Stromal cell of bone marrow (primary cell): ENCODE results near the gene DAD1.
A peak's percentile ranks its signal among the peaks of the same experiment; 100 is the strongest.
"Not testable (repeated sequence)": the region's sequence is repeated elsewhere in the genome, so short reads cannot be mapped to it uniquely, and the experiment has no call there.

Experiments
- DNase-seq: peaks from one replicate; pipeline ENCODE4 v3.0.0-alpha.2; 2012; ENCODE audit warnings: low read depth

Gene DAD1

GRCh38 chr14:22567437-22567836 lies 21.6 kb downstream of the DAD1 start:
- DNase-seq, result no peak

- no peak for DNase-seq
Observed at GRCh38 chr14:22566845-22567244, 22.2 kb downstream of the DAD1 start.

DNA sequence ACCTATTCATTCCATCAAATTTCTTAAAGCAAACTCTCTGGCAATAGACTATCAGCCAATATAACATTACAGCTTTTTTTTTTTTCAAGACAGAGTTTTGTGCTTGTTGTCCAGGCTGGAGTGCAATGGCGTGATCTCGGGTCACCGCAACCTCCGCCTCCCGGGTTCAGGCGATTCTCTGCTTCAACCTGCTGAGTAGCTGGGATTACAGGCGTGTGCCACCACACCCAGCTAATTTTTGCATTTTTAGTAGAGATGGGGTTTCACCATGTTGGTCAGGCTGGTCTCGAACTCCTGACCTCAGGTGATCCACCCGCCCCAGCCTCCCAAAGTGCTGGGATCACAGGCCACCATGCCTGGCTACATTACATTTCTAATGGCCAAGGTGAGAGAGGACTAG lies 22.8 kb downstream of the DAD1 start:
- not testable (repeated sequence) for DNase-seq

GRCh38 chr14:22565391-22565945 lies 23.6 kb downstream of the DAD1 start:
- no peak for DNase-seq

DNA sequence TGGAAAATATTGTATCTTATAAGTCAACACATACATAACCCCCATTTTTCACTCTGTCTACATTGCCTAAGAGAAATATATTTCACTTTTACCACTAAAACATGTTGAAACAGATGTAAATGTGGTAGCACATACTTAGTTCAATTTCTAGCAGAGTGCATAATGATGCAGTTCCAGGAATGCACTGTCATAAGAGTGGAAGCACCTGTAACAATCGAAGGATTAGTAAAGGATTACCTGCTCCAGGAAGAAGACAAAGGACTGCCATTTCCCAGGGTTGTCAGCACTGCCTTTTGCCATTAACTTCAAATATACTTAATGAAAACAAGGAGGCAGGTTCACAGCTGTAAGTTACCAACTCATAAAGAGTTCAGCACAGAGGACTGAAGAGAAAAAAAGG lies 24.6 kb downstream of the DAD1 start:
- no peak for DNase-seq

DNA sequence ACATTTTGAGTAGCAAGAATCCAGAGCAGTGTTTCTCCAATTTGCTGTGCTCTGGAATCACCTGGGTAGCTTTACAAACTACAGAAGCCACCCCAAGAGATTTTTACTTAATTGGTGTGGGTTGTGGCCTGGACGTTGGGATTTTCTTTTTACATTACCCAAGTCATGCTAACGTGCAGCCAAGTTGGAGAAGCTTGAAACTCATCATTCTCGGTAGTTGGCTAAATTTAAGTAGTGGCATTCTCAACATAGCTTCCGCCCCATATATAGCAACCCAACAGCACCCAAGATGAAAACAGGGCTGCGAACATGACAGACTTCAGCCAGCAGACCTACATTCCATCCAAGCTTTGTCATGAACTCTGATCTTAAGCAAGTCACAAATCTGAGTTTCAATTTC lies 25.0 kb downstream of the DAD1 start:
- DNase-seq, result no peak

DNA sequence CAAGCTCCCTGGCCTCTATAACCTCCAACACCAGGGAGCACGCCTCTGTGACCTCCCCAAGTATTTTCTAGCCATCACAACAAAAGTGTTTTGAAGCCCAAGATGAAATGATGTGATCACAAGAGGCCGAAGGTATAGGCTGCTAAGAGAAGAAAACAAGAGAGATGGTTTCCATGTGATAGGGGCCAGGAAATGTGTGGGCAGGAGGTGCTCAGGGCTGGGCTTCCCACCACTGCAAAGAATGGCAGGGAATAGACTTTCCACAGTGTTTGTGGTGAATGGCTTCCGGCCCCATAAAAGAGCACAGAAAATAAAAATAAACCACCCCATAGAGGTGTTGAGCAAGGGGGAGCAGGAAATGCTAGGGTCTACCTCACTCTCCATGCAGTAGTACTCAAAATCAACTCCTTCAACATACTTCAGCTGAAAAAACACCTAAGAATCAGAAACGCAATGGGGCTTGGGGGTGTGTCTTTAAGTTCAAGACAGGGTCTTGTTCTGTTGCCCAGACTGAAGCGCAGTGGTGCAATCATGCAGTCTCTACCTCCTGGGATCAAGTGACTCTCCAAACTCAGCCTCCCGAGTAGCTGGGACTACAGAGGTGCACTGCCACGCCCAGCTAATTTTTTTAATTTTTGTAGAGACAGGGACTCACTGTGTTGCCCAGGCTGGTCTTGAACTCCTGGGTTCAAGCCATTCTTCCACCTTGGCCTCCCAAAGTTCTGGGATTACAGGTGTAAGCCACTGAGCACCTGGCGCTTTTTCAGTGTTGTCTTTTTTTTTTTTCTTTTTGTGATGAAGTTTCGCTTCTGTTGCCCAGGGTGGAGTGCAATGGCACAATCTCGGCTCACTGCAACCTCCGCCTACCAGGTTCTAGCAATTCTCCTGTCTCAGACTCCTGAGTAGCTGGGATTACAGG lies 27.1 kb downstream of the DAD1 start:
- DNase-seq, result no peak

- DNase-seq, result no peak
Observed at GRCh38 chr14:22561366-22561660, 27.7 kb downstream of the DAD1 start.

GRCh38 chr14:22560662-22561365 lies 28.2 kb downstream of the DAD1 start:
- DNase-seq, result no peak

DNA sequence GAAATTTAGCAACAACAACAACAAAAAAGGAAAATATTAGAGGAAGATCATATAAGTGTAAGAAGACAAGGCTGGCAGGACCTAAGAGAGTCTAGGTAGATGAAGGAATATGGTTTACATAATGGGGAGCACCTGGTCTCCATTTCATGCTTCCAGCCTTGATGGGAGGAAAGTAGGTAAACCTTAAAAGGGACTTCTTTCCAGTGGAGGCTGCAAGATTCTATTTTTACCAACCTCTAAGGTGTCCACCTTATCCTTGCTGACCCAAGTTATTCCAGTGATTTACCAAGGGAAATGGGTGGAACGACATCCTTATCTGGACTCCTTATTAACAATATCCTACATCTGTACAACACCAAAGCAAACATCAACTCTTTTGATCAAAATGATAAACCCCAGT lies 30.0 kb downstream of the DAD1 start:
- no peak for DNase-seq

DNA sequence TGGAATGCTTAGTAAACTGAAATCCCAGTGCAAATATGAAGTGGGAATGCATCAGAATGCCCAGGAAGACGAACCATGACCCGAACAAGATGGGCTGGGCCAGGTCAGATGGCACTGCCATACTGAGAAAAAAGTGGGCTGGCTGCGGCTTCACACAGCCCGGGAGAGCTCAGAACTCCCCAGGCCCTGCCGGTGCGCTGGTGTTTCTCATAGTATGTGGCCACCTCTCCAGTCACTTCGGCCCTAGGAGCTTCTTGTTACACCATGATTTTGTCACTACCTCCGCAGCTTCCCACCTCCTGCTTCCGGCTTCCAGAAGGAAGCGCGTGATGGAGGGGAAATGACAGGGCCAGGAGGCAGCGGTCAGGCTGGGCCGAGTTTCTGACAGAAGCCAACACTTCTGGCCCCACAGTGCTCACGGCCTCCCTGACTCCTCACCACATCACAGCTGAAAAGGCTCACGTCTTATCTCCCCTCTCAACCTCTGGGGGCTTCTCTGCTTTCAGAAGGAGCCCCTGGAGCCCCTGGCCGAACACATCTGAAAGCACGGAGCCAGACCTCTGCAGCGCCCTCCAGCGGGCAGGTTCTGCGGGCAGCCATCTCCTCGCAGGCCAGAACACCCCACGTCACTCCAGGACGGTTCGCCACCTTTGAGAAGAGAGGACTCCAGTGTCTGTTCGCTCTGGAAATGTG lies 30.7 kb downstream of the DAD1 start:
- no peak for DNase-seq

GRCh38 chr14:22557846-22558220 lies 31.2 kb downstream of the DAD1 start:
- no peak for DNase-seq

- DNase-seq, result peak; percentile 50
Observed at GRCh38 chr14:22556990-22557623, 31.9 kb downstream of the DAD1 start.

GRCh38 chr14:22556021-22556989 lies 32.7 kb downstream of the DAD1 start:
- DNase-seq, result no peak

- no peak for DNase-seq
Observed at GRCh38 chr14:22555384-22556011, 33.5 kb downstream of the DAD1 start.

DNA sequence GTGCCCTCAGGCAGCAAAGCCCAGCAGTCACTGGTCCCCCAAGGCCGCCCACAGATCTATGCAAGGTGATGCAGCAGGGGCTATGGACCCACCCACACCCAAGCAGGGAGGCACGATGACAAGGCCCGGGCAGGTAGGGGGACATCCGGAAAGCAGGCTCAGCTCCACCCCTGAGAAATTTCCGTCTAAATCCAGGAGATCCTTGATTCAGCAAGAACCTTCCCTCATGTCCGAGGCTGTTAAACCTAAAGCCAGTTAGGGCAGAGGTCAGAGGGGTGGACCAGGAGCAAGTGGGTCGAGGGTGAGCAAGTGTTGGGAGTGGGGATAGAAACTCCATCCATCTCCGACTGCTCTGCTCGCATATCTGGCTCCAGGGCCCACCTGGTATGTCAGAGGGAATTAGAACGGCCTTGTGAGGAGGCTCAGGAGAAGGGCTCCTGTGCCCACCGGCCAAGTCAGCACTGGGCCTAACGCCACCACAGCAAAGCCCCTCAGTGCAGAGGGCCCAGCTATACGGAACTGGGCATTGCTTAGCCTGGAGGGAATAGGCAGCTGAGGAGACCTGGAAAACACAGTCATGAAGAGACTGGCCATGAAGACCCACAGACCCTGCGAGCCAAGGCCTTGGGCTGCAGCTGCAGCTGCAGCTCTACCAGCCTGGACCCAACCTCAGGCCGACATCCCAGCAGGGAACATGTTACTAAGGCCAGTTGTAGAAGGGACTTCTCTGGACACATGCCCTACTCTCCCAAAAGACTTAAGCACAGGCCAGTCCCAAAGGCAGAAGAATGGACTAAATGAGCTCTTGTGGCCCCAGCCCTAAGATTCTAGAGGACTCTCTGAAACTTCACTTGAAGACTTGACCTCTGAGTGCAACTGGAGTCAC lies 34.3 kb downstream of the DAD1 start:
- DNase-seq, result no peak

DNA sequence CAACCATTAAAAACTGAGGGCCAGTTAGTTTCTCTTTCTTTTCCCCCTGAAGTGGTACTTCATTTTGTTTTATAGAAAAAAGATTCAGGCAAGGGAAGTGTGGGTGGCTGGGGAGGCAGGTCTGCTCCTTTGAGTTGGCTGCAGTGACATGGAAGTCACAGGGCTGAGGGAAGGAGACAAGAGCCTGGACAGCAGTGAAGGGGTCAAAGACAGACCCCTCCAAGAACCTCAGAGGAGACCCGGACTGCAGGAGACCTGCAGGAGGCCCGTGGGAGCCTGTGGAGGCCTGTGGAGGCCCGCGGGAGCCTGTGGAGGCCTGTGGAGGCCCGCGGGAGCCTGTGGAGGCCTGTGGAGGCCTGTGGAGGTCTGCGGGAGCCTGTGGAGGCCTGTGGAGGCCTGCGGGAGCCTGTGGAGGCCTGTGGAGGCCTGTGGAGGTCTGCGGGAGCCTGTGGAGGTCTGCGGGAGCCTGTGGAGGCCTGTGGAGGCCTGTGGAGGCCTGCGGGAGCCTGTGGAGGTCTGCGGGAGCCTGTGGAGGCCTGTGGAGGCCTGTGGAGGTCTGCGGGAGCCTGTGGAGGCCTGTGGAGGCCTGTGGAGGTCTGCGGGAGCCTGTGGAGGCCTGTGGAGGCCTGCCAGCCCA lies 35.0 kb downstream of the DAD1 start:
- not testable (repeated sequence) for DNase-seq

DNA sequence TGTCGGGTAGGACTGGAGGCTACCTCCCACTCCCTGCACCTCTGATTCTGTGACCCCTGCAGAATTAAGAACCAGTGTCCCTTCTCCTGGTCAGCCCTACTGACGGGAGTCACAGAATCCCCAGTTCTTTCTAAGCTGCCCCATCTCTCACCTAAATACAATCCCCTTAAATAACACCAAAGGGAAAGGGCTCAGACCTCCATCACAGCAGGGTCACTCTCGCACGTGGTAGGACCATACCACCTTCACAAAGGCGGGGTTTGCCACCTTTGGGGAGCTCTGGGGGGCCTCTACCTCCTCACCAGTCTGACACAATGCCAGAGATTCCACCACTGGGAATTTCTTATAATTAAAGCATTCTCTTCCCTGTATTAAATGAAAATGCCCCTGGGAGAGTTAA lies 35.6 kb downstream of the DAD1 start:
- no peak for DNase-seq

GRCh38 chr14:22552827-22553076 lies 36.3 kb downstream of the DAD1 start:
- no peak for DNase-seq
